Liver (tissue), 9 donors: ENCODE measurements around the gene ZNF438. TPM values are rescaled to one million over a fixed set of nuclear protein-coding genes. Genes with fewer than 3 reads are reported as not detected.
"Not testable (repeated sequence)": the region's sequence is repeated elsewhere in the genome, so short reads cannot be mapped to it uniquely, and the experiment has no call there.

Source experiments
- DNase-seq: peaks from one replicate; pipeline ENCODE4 v3.0.0-alpha.2; 2017; ENCODE audit warnings: low spot score
- H3K27ac ChIP-seq, 2 donors: one replicate each; pipeline ENCODE4 v1.7.0; 2013; ENCODE audit warnings: inconsistent platforms in 2 of 2, low read length in 2 of 2, control low read depth in 1 of 2, low read depth in 1 of 2, mild to moderate bottlenecking in 1 of 2
- H3K27me3 ChIP-seq, 4 donors: one replicate each; pipeline versions ENCODE4 v1.6.1 to v1.7.0; 2013; ENCODE audit warnings: low read length in 3 of 4, inconsistent platforms in 1 of 4, mild to moderate bottlenecking in 1 of 4, moderate library complexity in 1 of 4; ENCODE audit not compliant: control insufficient read depth in 4 of 4, insufficient read depth in 4 of 4
- H3K36me3 ChIP-seq, 4 donors: one replicate each; pipeline versions ENCODE4 v1.6.1 to v1.7.0; 2013; ENCODE audit warnings: low read length in 3 of 4, mild to moderate bottlenecking in 3 of 4, low read depth in 1 of 4, moderate library complexity in 1 of 4; ENCODE audit not compliant: control insufficient read depth in 4 of 4, insufficient read depth in 3 of 4
- H3K4me1 ChIP-seq, 4 donors: one replicate each; pipeline versions ENCODE4 v1.6.1 to v1.7.0; 2013; ENCODE audit warnings: low read length in 3 of 4, mild to moderate bottlenecking in 3 of 4, moderate library complexity in 1 of 4; ENCODE audit not compliant: control insufficient read depth in 4 of 4, insufficient read depth in 4 of 4
- H3K4me3 ChIP-seq, 3 donors: one replicate each; pipeline versions ENCODE4 v1.6.1 to v1.7.0; 2013; ENCODE audit warnings: low read length in 3 of 3, control low read depth in 1 of 3, low read depth in 1 of 3, mild to moderate bottlenecking in 1 of 3
- H3K9ac ChIP-seq, 2 donors: one replicate each; pipeline ENCODE4 v1.7.0; 2013; ENCODE audit warnings: low read length in 2 of 2, mild to moderate bottlenecking in 2 of 2, moderate library complexity in 2 of 2, control low read depth in 1 of 2, low read depth in 1 of 2
- H3K9me3 ChIP-seq, 4 donors: one replicate each; pipeline versions ENCODE4 v1.6.1 to v1.7.0; 2013; ENCODE audit warnings: low read length in 3 of 4; ENCODE audit not compliant: control insufficient read depth in 4 of 4
- EGR1 ChIP-seq, 2 donors: IDR thresholded peaks; 2 replicates each; pipeline ENCODE4 v1.6.1; 2016 to 2018; ENCODE audit warnings: antibody characterized with exemption in 2 of 2, low read depth in 2 of 2
- FOXA1 ChIP-seq: IDR thresholded peaks from 2 replicates; pipeline ENCODE4 v1.6.1; 2016; ENCODE audit warnings: antibody characterized with exemption
- FOXA2 ChIP-seq: IDR thresholded peaks from 2 replicates; pipeline ENCODE4 v1.6.1; 2016; ENCODE audit warnings: antibody characterized with exemption
- GABPA ChIP-seq, 2 donors: IDR thresholded peaks in 1 of 2; conservative IDR thresholded peaks in 1 of 2; 2 replicates each; pipeline ENCODE4 v1.6.1; 2016; ENCODE audit warnings: antibody characterized with exemption in 2 of 2, mild to moderate bottlenecking in 1 of 2, moderate library complexity in 1 of 2
- HNF4A ChIP-seq, 2 donors: conservative IDR thresholded peaks; 2 replicates each; pipeline ENCODE4 v1.6.1; 2016; ENCODE audit warnings: antibody characterized with exemption in 2 of 2, mild to moderate bottlenecking in 2 of 2
- HNF4G ChIP-seq: IDR thresholded peaks from 2 replicates; pipeline ENCODE4 v1.6.1; 2016; ENCODE audit warnings: antibody characterized with exemption
- JUND ChIP-seq, 2 donors: IDR thresholded peaks; 2 replicates each; pipeline ENCODE4 v1.6.1; 2016; ENCODE audit warnings: antibody characterized with exemption in 2 of 2
- NR2F2 ChIP-seq: IDR thresholded peaks from 2 replicates; pipeline ENCODE4 v1.6.1; 2016; ENCODE audit warnings: antibody characterized with exemption
- RAD21 ChIP-seq, 2 donors: IDR thresholded peaks; 2 replicates each; pipeline ENCODE4 v1.6.1; 2016; ENCODE audit warnings: antibody characterized with exemption in 2 of 2, mild to moderate bottlenecking in 2 of 2
- RXRA ChIP-seq, 2 donors: IDR thresholded peaks; 2 replicates each; pipeline ENCODE4 v1.6.1; 2017 to 2018; ENCODE audit warnings: antibody characterized with exemption in 2 of 2, mild to moderate bottlenecking in 1 of 2
- SP1 ChIP-seq: IDR thresholded peaks from 2 replicates; pipeline ENCODE4 v1.6.1; 2018; ENCODE audit warnings: antibody characterized with exemption, mild to moderate bottlenecking
- TAF1 ChIP-seq: conservative IDR thresholded peaks from 2 replicates; pipeline ENCODE4 v1.6.1; 2016; ENCODE audit warnings: antibody characterized with exemption, mild to moderate bottlenecking
- YY1 ChIP-seq: IDR thresholded peaks from 2 replicates; pipeline ENCODE4 v1.6.1; 2016; ENCODE audit warnings: antibody characterized with exemption, mild to moderate bottlenecking
- WGBS: extraction: QIAGEN DNeasy Blood & Tissue Kit; methylation state at CpG from one replicate; pipeline ENCODE4 v1.1.7; 2013; 5-methylcytosine and 5-hydroxymethylcytosine counted together
- polyA plus RNA-seq, 2 donors: library from polyadenylated mRNA; stranded (reverse) in 1 of 2; unstranded in 1 of 2; fragments of 200-250 nt in 1 of 2; fragments of >200 nt in 1 of 2; fragmentation: Nextera tagmentation in 1 of 2; extraction: Ambion mirVana in 1 of 2; gene quantifications; one replicate each; pipeline versions ENCODE4 v1.2.1 to v1.2.3, GENCODE V29; 2013 to 2015
- total RNA-seq, 2 donors: library from RNA; depleted of rRNA; stranded (reverse); fragments of >200 nt; gene quantifications; one replicate each; pipeline ENCODE4 v1.2.3, GENCODE V29; 2014
- TF ChIP-seq, protein P1 (sequence below): IDR thresholded peaks from 2 replicates; pipeline ENCODE4 v1.6.1; 2016; ENCODE audit warnings: antibody characterized with exemption
- TF ChIP-seq, protein P2 (sequence below): IDR thresholded peaks from 2 replicates; pipeline ENCODE4 v1.6.1; 2016; ENCODE audit warnings: antibody characterized with exemption
- TF ChIP-seq, protein P3 (sequence below): IDR thresholded peaks from 2 replicates; pipeline ENCODE4 v1.6.1; 2016; ENCODE audit warnings: antibody characterized with exemption
- TF ChIP-seq, protein P4 (sequence below): fragments of 150-350 bp; IDR thresholded peaks from 2 replicates; pipeline ENCODE4 v1.5.1; 2017; ENCODE audit warnings: improper control_type of control experiment, low read depth, low read length; ENCODE audit not compliant: missing input control
- TF ChIP-seq, protein P5 (sequence below): IDR thresholded peaks from 2 replicates; pipeline ENCODE4 v1.6.1; 2016; ENCODE audit warnings: antibody characterized with exemption, mild to moderate bottlenecking
- donor health status: healthy.
- donor health status: healthy.
- donor health status: healthy.
- donor health status: healthy.
- donor health status: healthy.

ZNF438 gene
- total and polyA plus RNA-seq, 4 donors: 1.9 to 2.9 (median 2.2) TPM

DNA sequence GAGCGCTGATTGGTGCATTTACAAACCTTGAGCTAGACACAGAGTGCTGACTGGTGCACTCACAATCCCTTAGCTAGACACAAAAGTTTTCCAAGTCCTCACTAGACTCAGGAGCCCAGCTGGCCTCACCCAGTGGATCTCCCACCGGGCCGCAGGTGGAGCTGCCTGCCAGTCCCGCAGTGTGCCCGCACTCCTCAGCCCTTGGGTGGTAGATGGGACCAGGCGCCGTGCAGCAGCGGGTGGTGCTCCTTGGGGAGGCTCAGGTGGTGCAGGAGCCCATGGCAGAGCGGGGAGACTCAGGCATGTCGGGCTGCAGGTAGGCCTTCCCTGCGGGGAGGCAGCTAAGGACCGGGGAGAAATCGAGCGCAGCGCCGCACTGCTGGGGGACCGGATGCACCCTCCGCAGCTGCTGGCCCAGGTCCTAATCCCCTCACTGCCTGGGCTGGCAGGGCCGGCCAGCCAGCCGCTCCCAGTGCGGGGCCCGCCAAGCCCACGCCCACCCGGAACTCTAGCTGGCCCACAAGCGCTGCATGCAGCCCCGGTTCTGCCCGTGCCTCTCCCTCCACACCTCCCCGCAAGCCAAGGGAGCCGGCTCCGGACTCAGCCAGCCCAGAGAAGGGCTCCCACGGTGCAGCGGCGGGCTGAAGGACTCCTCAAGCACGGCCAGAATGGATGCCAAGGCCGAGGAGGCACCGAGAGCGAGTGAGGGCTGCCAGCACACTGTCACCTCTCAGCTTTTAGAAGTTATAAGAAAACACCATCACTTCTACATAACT is 128.9 kb downstream of the ZNF438 start (continued):
- TF ChIP-seq, protein P1, sequence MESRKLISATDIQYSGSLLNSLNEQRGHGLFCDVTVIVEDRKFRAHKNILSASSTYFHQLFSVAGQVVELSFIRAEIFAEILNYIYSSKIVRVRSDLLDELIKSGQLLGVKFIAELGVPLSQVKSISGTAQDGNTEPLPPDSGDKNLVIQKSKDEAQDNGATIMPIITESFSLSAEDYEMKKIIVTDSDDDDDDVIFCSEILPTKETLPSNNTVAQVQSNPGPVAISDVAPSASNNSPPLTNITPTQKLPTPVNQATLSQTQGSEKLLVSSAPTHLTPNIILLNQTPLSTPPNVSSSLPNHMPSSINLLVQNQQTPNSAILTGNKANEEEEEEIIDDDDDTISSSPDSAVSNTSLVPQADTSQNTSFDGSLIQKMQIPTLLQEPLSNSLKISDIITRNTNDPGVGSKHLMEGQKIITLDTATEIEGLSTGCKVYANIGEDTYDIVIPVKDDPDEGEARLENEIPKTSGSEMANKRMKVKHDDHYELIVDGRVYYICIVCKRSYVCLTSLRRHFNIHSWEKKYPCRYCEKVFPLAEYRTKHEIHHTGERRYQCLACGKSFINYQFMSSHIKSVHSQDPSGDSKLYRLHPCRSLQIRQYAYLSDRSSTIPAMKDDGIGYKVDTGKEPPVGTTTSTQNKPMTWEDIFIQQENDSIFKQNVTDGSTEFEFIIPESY: no peak
- TF ChIP-seq FOXA2: no peak
- no peak for TF ChIP-seq RAD21 (IDR thresholded peaks at IDR 0.05)
- TF ChIP-seq, protein P2, sequence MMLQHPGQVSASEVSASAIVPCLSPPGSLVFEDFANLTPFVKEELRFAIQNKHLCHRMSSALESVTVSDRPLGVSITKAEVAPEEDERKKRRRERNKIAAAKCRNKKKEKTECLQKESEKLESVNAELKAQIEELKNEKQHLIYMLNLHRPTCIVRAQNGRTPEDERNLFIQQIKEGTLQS: no peak
- no peak for TF ChIP-seq HNF4A (conservative IDR thresholded peaks at IDR 0.05)
- TF ChIP-seq EGR1 (IDR thresholded peaks at IDR 0.05; ENCODE audit: low read depth in 2 of 2): no peak
- TF ChIP-seq SP1: no peak

DNA sequence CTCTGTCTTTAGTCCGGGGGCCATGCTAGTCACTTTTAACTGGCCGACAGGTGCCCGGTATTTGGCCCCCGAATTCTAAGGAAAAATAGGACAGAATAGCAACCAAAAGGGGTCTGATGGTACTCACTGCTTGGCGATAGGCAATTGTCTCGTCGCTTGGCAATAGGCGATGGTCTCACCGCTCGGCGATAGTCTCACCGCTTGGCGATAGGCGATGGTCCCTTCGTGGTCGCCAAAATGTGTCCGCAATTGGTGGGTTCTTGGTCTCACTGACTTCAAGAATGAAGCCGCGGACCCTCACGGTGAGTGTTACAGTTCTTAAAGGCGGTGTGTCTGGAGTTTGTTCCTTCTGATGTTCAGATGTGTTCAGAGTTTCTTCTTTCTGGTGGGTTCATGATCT is 130.2 kb downstream of the ZNF438 start:
- H3K9me3 ChIP-seq, H3K27me3 ChIP-seq, H3K4me3 ChIP-seq, H3K4me1 ChIP-seq, H3K36me3 ChIP-seq, H3K9ac ChIP-seq, DNase-seq, H3K27ac ChIP-seq: not testable (repeated sequence)
- 98% methylated on average over 21 of the region's 21 CpGs for WGBS

DNA sequence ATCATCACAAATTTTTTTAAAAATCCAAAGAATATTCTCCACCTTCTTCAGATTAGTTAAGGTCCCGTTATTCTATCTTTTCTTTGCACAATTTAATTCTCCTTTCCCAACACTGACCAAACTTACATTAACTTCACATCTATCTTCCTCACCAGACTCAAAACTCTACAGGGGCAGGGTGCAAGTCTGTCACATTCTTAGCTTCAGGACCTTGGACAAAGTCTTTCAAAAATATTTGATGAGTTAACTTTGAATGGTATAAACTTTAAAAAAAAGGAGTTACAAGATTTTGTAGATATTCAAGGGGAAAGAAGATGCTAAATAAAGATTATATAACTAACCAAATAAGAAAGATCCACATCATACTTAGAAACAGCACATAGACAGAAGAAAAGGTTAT is 132.7 kb downstream of the ZNF438 start:
- 95% methylated on average over 1 of the region's 1 CpG for WGBS
- TF ChIP-seq FOXA2: no peak
- TF ChIP-seq EGR1 (IDR thresholded peaks at IDR 0.05; ENCODE audit: low read depth in 2 of 2): no peak
- no peak for TF ChIP-seq FOXA1
- no peak for TF ChIP-seq HNF4A (conservative IDR thresholded peaks at IDR 0.05)
- TF ChIP-seq, protein P1: no peak
- TF ChIP-seq, protein P2: no peak
- TF ChIP-seq, protein P3, sequence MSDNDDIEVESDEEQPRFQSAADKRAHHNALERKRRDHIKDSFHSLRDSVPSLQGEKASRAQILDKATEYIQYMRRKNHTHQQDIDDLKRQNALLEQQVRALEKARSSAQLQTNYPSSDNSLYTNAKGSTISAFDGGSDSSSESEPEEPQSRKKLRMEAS: no peak
- no peak for TF ChIP-seq TAF1
- no peak for TF ChIP-seq RAD21 (IDR thresholded peaks at IDR 0.05)
- TF ChIP-seq, protein P4, sequence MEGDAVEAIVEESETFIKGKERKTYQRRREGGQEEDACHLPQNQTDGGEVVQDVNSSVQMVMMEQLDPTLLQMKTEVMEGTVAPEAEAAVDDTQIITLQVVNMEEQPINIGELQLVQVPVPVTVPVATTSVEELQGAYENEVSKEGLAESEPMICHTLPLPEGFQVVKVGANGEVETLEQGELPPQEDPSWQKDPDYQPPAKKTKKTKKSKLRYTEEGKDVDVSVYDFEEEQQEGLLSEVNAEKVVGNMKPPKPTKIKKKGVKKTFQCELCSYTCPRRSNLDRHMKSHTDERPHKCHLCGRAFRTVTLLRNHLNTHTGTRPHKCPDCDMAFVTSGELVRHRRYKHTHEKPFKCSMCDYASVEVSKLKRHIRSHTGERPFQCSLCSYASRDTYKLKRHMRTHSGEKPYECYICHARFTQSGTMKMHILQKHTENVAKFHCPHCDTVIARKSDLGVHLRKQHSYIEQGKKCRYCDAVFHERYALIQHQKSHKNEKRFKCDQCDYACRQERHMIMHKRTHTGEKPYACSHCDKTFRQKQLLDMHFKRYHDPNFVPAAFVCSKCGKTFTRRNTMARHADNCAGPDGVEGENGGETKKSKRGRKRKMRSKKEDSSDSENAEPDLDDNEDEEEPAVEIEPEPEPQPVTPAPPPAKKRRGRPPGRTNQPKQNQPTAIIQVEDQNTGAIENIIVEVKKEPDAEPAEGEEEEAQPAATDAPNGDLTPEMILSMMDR: no peak
- TF ChIP-seq GABPA (IDR thresholded peaks at IDR 0.05 in 1 of 2, conservative IDR thresholded peaks at IDR 0.05 in 1 of 2): no peak
- TF ChIP-seq YY1: no peak
- TF ChIP-seq JUND (IDR thresholded peaks at IDR 0.05): no peak
- TF ChIP-seq, protein P5, sequence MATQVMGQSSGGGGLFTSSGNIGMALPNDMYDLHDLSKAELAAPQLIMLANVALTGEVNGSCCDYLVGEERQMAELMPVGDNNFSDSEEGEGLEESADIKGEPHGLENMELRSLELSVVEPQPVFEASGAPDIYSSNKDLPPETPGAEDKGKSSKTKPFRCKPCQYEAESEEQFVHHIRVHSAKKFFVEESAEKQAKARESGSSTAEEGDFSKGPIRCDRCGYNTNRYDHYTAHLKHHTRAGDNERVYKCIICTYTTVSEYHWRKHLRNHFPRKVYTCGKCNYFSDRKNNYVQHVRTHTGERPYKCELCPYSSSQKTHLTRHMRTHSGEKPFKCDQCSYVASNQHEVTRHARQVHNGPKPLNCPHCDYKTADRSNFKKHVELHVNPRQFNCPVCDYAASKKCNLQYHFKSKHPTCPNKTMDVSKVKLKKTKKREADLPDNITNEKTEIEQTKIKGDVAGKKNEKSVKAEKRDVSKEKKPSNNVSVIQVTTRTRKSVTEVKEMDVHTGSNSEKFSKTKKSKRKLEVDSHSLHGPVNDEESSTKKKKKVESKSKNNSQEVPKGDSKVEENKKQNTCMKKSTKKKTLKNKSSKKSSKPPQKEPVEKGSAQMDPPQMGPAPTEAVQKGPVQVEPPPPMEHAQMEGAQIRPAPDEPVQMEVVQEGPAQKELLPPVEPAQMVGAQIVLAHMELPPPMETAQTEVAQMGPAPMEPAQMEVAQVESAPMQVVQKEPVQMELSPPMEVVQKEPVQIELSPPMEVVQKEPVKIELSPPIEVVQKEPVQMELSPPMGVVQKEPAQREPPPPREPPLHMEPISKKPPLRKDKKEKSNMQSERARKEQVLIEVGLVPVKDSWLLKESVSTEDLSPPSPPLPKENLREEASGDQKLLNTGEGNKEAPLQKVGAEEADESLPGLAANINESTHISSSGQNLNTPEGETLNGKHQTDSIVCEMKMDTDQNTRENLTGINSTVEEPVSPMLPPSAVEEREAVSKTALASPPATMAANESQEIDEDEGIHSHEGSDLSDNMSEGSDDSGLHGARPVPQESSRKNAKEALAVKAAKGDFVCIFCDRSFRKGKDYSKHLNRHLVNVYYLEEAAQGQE: no peak
- TF ChIP-seq NR2F2: no peak
- no peak for TF ChIP-seq RXRA (IDR thresholded peaks at IDR 0.05)
- TF ChIP-seq HNF4G: no peak
- TF ChIP-seq SP1: no peak
- Histone ChIP-seq H3K36me3 (peaks cover 0 to 3% (median 2%) of the 10 kb centered on the region in 4 donors), H3K4me1 (no peaks in the 10 kb centered on the region), H3K27me3 (no peaks in the 10 kb centered on the region), H3K9ac (no peak overlapping the region), H3K4me3 (no peak overlapping the region), H3K27ac (no peak overlapping the region), H3K9me3 (no peaks in the 10 kb centered on the region)
- DNase-seq: no peak
